Ascending aorta (tissue), 2 donors: ENCODE results near the gene LRRC32. TPM values are rescaled to one million over a fixed set of nuclear protein-coding genes. Genes with fewer than 3 reads are reported as not detected.

Experiments used
- DNase-seq, 2 donors: peaks; one replicate each; pipeline ENCODE4 v3.0.0-alpha.2; 2019; ENCODE audit warnings: low spot score in 2 of 2
- H3K27ac ChIP-seq, 2 donors: fragments of 200-600 bp; sonication (generic); one replicate each; pipeline ENCODE4 v1.5.1; 2016 to 2017; ENCODE audit warnings: mild to moderate bottlenecking in 1 of 2
- H3K27me3 ChIP-seq: fragments of 200-600 bp; sonication (generic); one replicate; pipeline ENCODE4 v1.5.1; 2017
- H3K36me3 ChIP-seq, 2 donors: fragments of 200-600 bp; sonication (generic); one replicate each; pipeline ENCODE4 v1.5.1; 2016
- H3K4me1 ChIP-seq, 2 donors: fragments of 200-600 bp; sonication (generic); one replicate each; pipeline ENCODE4 v1.5.1; 2016 to 2017; ENCODE audit warnings: mild to moderate bottlenecking in 1 of 2
- H3K4me3 ChIP-seq, 2 donors: fragments of 200-600 bp; sonication (generic); one replicate each; pipeline ENCODE4 v1.5.1; 2016 to 2017; ENCODE audit warnings: mild to moderate bottlenecking in 1 of 2
- H3K9me3 ChIP-seq, 2 donors: fragments of 200-600 bp; sonication (generic); one replicate each; pipeline ENCODE4 v1.5.1; 2016
- CTCF ChIP-seq, 3 experiments: fragments of 200-600 bp in 2 of 3; fragments of 450-650 bp in 1 of 3; sonication (generic) in 2 of 3; IDR thresholded peaks; one replicate each; pipeline ENCODE4 v1.5.1; 2016 to 2019; ENCODE audit warnings: antibody characterized with exemption in 3 of 3, mild to moderate bottlenecking in 1 of 3, moderate library complexity in 1 of 3
- intact Hi-C: fragments of 100-400 bp; cut with DNase I; formaldehyde crosslinking; loops from one replicate; pipeline ENCODE4 v1.15.1; 2023
- total RNA-seq: library from RNA; depleted of rRNA; stranded (reverse); fragments of >200 nt; gene quantifications from one replicate; pipeline ENCODE4 v1.1.0, GENCODE V29; 2016

LRRC32 gene
- total RNA-seq, 1 donor from 2014 or later: 280 TPM

GRCh38 chr11:76667856-76668255, 2.7 kb downstream of the LRRC32 start:
- intact Hi-C loops: no loop called here
- TF ChIP-seq CTCF (IDR thresholded peaks at IDR 0.05): no peak
- H3K27ac ChIP-seq: peak overlapping the region; percentile 83 to 91
- peaks cover 11 to 25% of the 10 kb centered on the region in 2 donors for H3K36me3 ChIP-seq
- H3K27me3 ChIP-seq: no peaks in the 10 kb centered on the region
- H3K9me3 ChIP-seq: no peaks in the 10 kb centered on the region
- H3K4me3 ChIP-seq: peak overlapping the region; percentile 86 to 95
- no peak for DNase-seq
- peaks cover 18 to 35% of the 10 kb centered on the region in 2 donors for H3K4me1 ChIP-seq

- TF ChIP-seq CTCF (IDR thresholded peaks at IDR 0.05): no peak
- H3K27me3 ChIP-seq: no peaks in the 10 kb centered on the region
- peak overlapping the region; percentile 86 to 95 for H3K4me3 ChIP-seq
- intact Hi-C loops: no loop called here
- H3K9me3 ChIP-seq: no peaks in the 10 kb centered on the region
- H3K27ac ChIP-seq: peak overlapping the region; percentile 83 to 91
- DNase-seq: no peak
- H3K36me3 ChIP-seq: peaks cover 11 to 30% of the 10 kb centered on the region in 2 donors
- H3K4me1 ChIP-seq: peaks cover 18 to 33% of the 10 kb centered on the region in 2 donors
These were observed 3.2 kb downstream of the LRRC32 start for GRCh38 chr11:76667271-76667818.

- peak overlapping the region; percentile 83 to 91 for H3K27ac ChIP-seq
- no peak for TF ChIP-seq CTCF (IDR thresholded peaks at IDR 0.05)
- no peak for DNase-seq
- intact Hi-C loops: no loop called here
- H3K4me3 ChIP-seq: peak overlapping the region; percentile 86 to 95
- peaks cover 18 to 34% of the 10 kb centered on the region in 2 donors for H3K4me1 ChIP-seq
- no peaks in the 10 kb centered on the region for H3K27me3 ChIP-seq
- no peaks in the 10 kb centered on the region for H3K9me3 ChIP-seq
- H3K36me3 ChIP-seq: peaks cover 11 to 35% of the 10 kb centered on the region in 2 donors
These were observed 3.7 kb downstream of the LRRC32 start for GRCh38 chr11:76666830-76667229.

- intact Hi-C loops: no loop called here
- Histone ChIP-seq H3K4me1 (peaks cover 17 to 34% of the 10 kb centered on the region in 2 donors), H3K27me3 (no peaks in the 10 kb centered on the region), H3K4me3 (peak overlapping the region; percentile 86 to 95), H3K27ac (peak overlapping the region; percentile 83 to 91), H3K9me3 (no peaks in the 10 kb centered on the region), H3K36me3 (peaks cover 11 to 39% of the 10 kb centered on the region in 2 donors)
- TF ChIP-seq CTCF (IDR thresholded peaks at IDR 0.05): no peak
- DNase-seq: no peak
These were observed 4.1 kb downstream of the LRRC32 start for GRCh38 chr11:76666408-76666807.

- DNase-seq: no peak
- Histone ChIP-seq H3K36me3 (peaks cover 14 to 42% of the 10 kb centered on the region in 2 donors), H3K4me3 (peak overlapping the region; percentile 86 to 95), H3K27me3 (no peaks in the 10 kb centered on the region), H3K4me1 (peaks cover 13 to 31% of the 10 kb centered on the region in 2 donors), H3K27ac (peak overlapping the region; percentile 83 to 91), H3K9me3 (no peaks in the 10 kb centered on the region)
- intact Hi-C loops: no loop called here
- no peak for TF ChIP-seq CTCF (IDR thresholded peaks at IDR 0.05)
These were observed 4.6 kb downstream of the LRRC32 start for GRCh38 chr11:76665921-76666351.
